IMR-90 (cell line): Measurements from ENCODE around the gene RARRES2. TPM values are rescaled to one million over a fixed set of nuclear protein-coding genes. Genes with fewer than 3 reads are reported as not detected.

Experiments
- ATAC-seq: fragments of 200-7000 bp; cut with Tn5 transposase; 2 replicates; pipeline ENCODE4 v1.9.1; 2020; ENCODE audit warnings: low read depth, mild to moderate bottlenecking, moderate library complexity
- BruUV-seq: library from RNA; stranded (reverse); fragments of 400-500 nt; replicated peaks from 2 replicates; lab custom pipeline; 2021; lab: Mats Ljungman, UMichigan
- CTCF ChIA-PET: fragments of 300-600 bp; formaldehyde crosslinking; extraction: SDS; loops from one replicate; lab custom pipeline; 2021; ENCODE audit warnings: antibody characterized with exemption; lab: Yijun Ruan, JAX
- POLR2A ChIA-PET: fragments of 300-600 bp; sonication (Branson Sonifier 250); formaldehyde crosslinking; loops from one replicate; lab custom pipeline; 2022; ENCODE audit warnings: antibody characterized with exemption; ENCODE audit not compliant: unreplicated experiment; lab: Charles Lee
- DNase-seq: peaks from one replicate; pipeline ENCODE4 v3.0.0; 2013
- H2AFZ ChIP-seq: replicated peaks from 2 replicates; pipeline ENCODE3; 2013; ENCODE audit warnings: low read length, mild to moderate bottlenecking; ENCODE audit not compliant: poor library complexity
- H2AK5ac ChIP-seq: 2 replicates; pipeline ENCODE4 v1.6.1; 2013; ENCODE audit warnings: low read depth, low read length, inconsistent platforms
- H2AK9ac ChIP-seq: replicated peaks from 2 replicates; pipeline ENCODE3; 2013; ENCODE audit warnings: mild to moderate bottlenecking, low read depth, low read length, moderate library complexity; ENCODE audit not compliant: poor library complexity
- H2BK120ac ChIP-seq: 2 replicates; pipeline ENCODE4 v1.6.1; 2013; ENCODE audit warnings: low read depth, low read length, inconsistent platforms
- H2BK15ac ChIP-seq: 3 replicates; pipeline ENCODE4 v1.6.1; 2013; ENCODE audit warnings: low read depth, low read length, inconsistent platforms
- H2BK20ac ChIP-seq: 2 replicates; pipeline ENCODE4 v1.6.1; 2013; ENCODE audit warnings: low read depth, mild to moderate bottlenecking, inconsistent platforms, low read length, moderate library complexity
- H2BK5ac ChIP-seq: 2 replicates; pipeline ENCODE4 v1.6.1; 2013; ENCODE audit warnings: mild to moderate bottlenecking, low read depth, low read length, inconsistent platforms; ENCODE audit not compliant: poor library complexity, severe bottlenecking
- H3K14ac ChIP-seq: replicated peaks from 2 replicates; pipeline ENCODE4 v1.6.1; 2013; ENCODE audit warnings: low read depth, low read length, inconsistent platforms
- H3K18ac ChIP-seq: 2 replicates; pipeline ENCODE4 v1.6.1; 2013; ENCODE audit warnings: low read depth, low read length, control low read depth
- H3K23ac ChIP-seq: 2 replicates; pipeline ENCODE4 v1.6.1; 2013; ENCODE audit warnings: low read depth, low read length, inconsistent platforms
- H3K27ac ChIP-seq: 2 replicates; pipeline ENCODE4 v1.5.1; 2013; ENCODE audit warnings: mild to moderate bottlenecking, control low read depth, low read length; ENCODE audit not compliant: insufficient read depth
- H3K27me3 ChIP-seq: 2 replicates; pipeline ENCODE4 v1.6.1; 2013; ENCODE audit warnings: low read length; ENCODE audit not compliant: control insufficient read depth, insufficient read depth
- H3K36me3 ChIP-seq: 2 replicates; pipeline ENCODE4 v1.6.1; 2013; ENCODE audit warnings: low read length, mixed read lengths; ENCODE audit not compliant: control insufficient read depth, insufficient read depth
- H3K4ac ChIP-seq: 2 replicates; pipeline ENCODE4 v1.6.1; 2013; ENCODE audit warnings: low read depth, low read length, inconsistent platforms
- H3K4me1 ChIP-seq: 2 replicates; pipeline ENCODE4 v1.6.1; 2013; ENCODE audit warnings: low read length, mixed read lengths; ENCODE audit not compliant: control insufficient read depth, insufficient read depth
- H3K4me2 ChIP-seq: 2 replicates; pipeline ENCODE4 v1.6.1; 2013; ENCODE audit warnings: low read depth, mild to moderate bottlenecking, control low read depth, low read length, moderate library complexity
- H3K4me3 ChIP-seq: 2 replicates; pipeline ENCODE4 v1.5.1; 2013; ENCODE audit warnings: low read depth, mild to moderate bottlenecking, control low read depth, low read length, moderate library complexity; ENCODE audit not compliant: insufficient read depth
- H3K56ac ChIP-seq: 2 replicates; pipeline ENCODE4 v1.6.1; 2013; ENCODE audit warnings: low read length, inconsistent platforms; ENCODE audit not compliant: insufficient read depth; ENCODE audit errors: extremely low read depth
- H3K79me1 ChIP-seq, 2 experiments: 2 replicates each; pipeline ENCODE4 v1.6.1; 2013; ENCODE audit warnings: low read length in 2 of 2, inconsistent platforms in 1 of 2, low read depth in 1 of 2
- H3K9ac ChIP-seq: 2 replicates; pipeline ENCODE4 v1.6.1; 2013; ENCODE audit warnings: low read depth, low read length, control low read depth
- H3K9me1 ChIP-seq: 2 replicates; pipeline ENCODE4 v1.6.1; 2013; ENCODE audit warnings: low read length, inconsistent platforms; ENCODE audit not compliant: insufficient read depth
- H3K9me3 ChIP-seq: 2 replicates; pipeline ENCODE4 v1.6.1; 2013; ENCODE audit warnings: low read length; ENCODE audit not compliant: control insufficient read depth, insufficient read depth
- H4K20me1 ChIP-seq: 2 replicates; pipeline ENCODE4 v1.6.1; 2013; ENCODE audit warnings: low read length, inconsistent platforms; ENCODE audit not compliant: insufficient read depth
- H4K5ac ChIP-seq: 2 replicates; pipeline ENCODE4 v1.6.1; 2013; ENCODE audit warnings: mild to moderate bottlenecking, low read depth, low read length, control low read depth
- H4K8ac ChIP-seq, 2 experiments: 2 replicates each; pipeline ENCODE4 v1.6.1; 2013; ENCODE audit warnings: low read depth in 2 of 2, low read length in 2 of 2, control low read depth in 1 of 2, inconsistent platforms in 1 of 2
- H4K91ac ChIP-seq: 2 replicates; pipeline ENCODE4 v1.6.1; 2013; ENCODE audit warnings: low read depth, low read length, inconsistent platforms; ENCODE audit not compliant: insufficient read depth
- BHLHE40 ChIP-seq: fragments of 150-350 bp; IDR thresholded peaks from 2 replicates; pipeline ENCODE4 v1.6.1; 2016; ENCODE audit warnings: mild to moderate bottlenecking, low read depth, low read length
- CEBPB ChIP-seq: IDR thresholded peaks from 2 replicates; pipeline ENCODE4 v1.6.1; 2012; ENCODE audit warnings: low read depth, low read length, improper control_type of control experiment
- CHD1 ChIP-seq: IDR thresholded peaks from 2 replicates; pipeline ENCODE4 v1.6.1; 2012; ENCODE audit warnings: low read depth, low read length, improper control_type of control experiment
- FOS ChIP-seq: fragments of 150-350 bp; IDR thresholded peaks from 2 replicates; pipeline ENCODE4 v1.6.1; 2016; ENCODE audit warnings: low read depth, low read length
- MAFK ChIP-seq: IDR thresholded peaks from 2 replicates; pipeline ENCODE4 v1.6.1; 2012; ENCODE audit warnings: low read depth, low read length, improper control_type of control experiment
- MAZ ChIP-seq: IDR thresholded peaks from 2 replicates; pipeline ENCODE4 v1.6.1; 2012; ENCODE audit warnings: low read depth, mild to moderate bottlenecking, low read length, improper control_type of control experiment, moderate library complexity, borderline replicate concordance
- MXI1 ChIP-seq: IDR thresholded peaks from 2 replicates; pipeline ENCODE4 v1.6.1; 2012; ENCODE audit warnings: low read depth, mild to moderate bottlenecking, low read length, moderate library complexity, borderline replicate concordance
- POLR2A ChIP-seq: IDR thresholded peaks from 2 replicates; pipeline ENCODE4 v1.6.1; 2012; ENCODE audit warnings: mild to moderate bottlenecking, low read depth, low read length
- RAD21 ChIP-seq: IDR thresholded peaks from 2 replicates; pipeline ENCODE4 v1.6.1; 2012; ENCODE audit warnings: low read length, improper control_type of control experiment
- RCOR1 ChIP-seq: IDR thresholded peaks from 2 replicates; pipeline ENCODE4 v1.6.1; 2012; ENCODE audit warnings: mild to moderate bottlenecking, low read length, improper control_type of control experiment; ENCODE audit not compliant: insufficient replicate concordance
- RFX5 ChIP-seq: IDR thresholded peaks from 2 replicates; pipeline ENCODE4 v1.8.0; 2012; ENCODE audit warnings: low read depth, mild to moderate bottlenecking, low read length, moderate library complexity
- SMC3 ChIP-seq: fragments of 150-350 bp; IDR thresholded peaks from 2 replicates; pipeline ENCODE4 v1.6.1; 2016; ENCODE audit warnings: low read depth, mild to moderate bottlenecking, antibody characterized with exemption, low read length, moderate library complexity
- WGBS, 2 experiments: methylation state at CpG; one replicate each; pipeline versions ENCODE4 v1.1.5 to v1.1.7; 2013; ENCODE audit warnings: missing lambda C conversion rate in 2 of 2; ENCODE audit not compliant: insufficient read length in 1 of 2; ENCODE audit errors: extremely low coverage in 2 of 2; 5-methylcytosine and 5-hydroxymethylcytosine counted together
- dilution Hi-C: fragments of 300-500 bp; cut with HindIII; formaldehyde crosslinking; loops from one replicate; pipeline ENCODE4 v1.14.3; 2018; ENCODE audit warnings: low sequenced_read_pairs; ENCODE audit not compliant: unreplicated experiment
- in situ Hi-C: fragments of 300-500 bp; cut with MboI; formaldehyde crosslinking; loops from 3 replicates; pipeline ENCODE4 v1.14.3; 2019; ENCODE audit warnings: low sequenced_read_pairs, inconsistent platforms, mixed read lengths
- intact Hi-C: fragments of 100-400 bp; cut with micrococcal nuclease; formaldehyde crosslinking; loops from 2 replicates; pipeline ENCODE4 v1.10.0; 2022
- polyA plus RNA-seq, 3 experiments: library from polyadenylated mRNA; depleted of rRNA; stranded (reverse); fragments of >200 nt; gene quantifications; 2 replicates each; pipeline ENCODE4 v1.2.3, GENCODE V29; 2012; ENCODE audit warnings: low replicate concordance in 1 of 3
- total RNA-seq: library from RNA; depleted of rRNA; stranded (reverse); fragments of >200 nt; gene quantifications from 2 replicates; pipeline ENCODE4 v1.2.3, GENCODE V29; 2012
- TF ChIP-seq, protein P1 (sequence below): fragments of 150-350 bp; IDR thresholded peaks from 2 replicates; pipeline ENCODE4 v1.6.1; 2016; ENCODE audit warnings: low read depth, mild to moderate bottlenecking, low read length, moderate library complexity, borderline replicate concordance
- TF ChIP-seq, protein P2 (sequence below): conservative IDR thresholded peaks from 2 replicates; pipeline ENCODE4 v1.5.1; 2012; ENCODE audit warnings: mild to moderate bottlenecking, low read depth, low read length, improper control_type of control experiment
- TF ChIP-seq, protein P3 (sequence below): fragments of 150-350 bp; IDR thresholded peaks from 2 replicates; pipeline ENCODE4 v1.6.1; 2017; ENCODE audit warnings: mild to moderate bottlenecking, antibody characterized with exemption, low read length, low read depth

The RARRES2 gene
- total and polyA plus RNA-seq, 2 of the 4 experiments (the other 2 are of a cell fraction) = 1.6 TPM; not detected in 1

DNA sequence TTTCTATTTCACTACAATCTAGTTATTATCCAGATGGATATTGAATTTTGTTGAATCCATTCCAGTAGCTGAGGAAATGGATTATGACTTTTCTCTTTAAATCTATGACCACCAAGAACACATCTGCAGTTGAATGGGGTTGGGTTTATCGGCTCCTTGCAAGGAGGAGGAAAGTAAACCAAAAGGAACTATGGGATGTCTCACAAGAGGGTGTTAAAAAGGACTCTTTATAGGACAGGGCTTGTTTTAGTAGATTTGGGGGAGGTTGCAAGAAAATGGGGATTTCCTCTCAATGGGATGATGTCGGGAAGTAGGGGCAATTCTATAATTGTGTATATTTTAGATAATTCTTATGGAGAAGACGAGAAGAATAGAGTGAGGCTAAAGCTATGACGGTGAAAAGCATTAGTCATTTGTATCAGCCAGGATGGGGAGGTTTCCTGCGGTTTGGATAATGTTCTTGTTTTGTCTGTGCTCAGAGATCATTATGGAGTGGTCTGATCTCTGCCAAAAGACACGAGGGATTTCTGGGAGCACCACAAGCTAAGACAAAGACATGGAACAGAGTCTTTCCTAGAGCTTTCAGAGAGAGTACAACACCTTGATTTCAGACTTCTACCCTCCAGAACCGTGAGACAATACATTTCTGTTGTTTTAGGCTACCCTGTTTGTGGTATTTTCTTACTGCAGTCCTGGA is 23.5 kb downstream of the RARRES2 start:
- Histone ChIP-seq H2BK120ac (no peak overlapping the region), H3K36me3 (no peaks in the 10 kb centered on the region), H2BK15ac (no peak overlapping the region), H3K18ac (no peak overlapping the region), H3K56ac (no peak overlapping the region), H4K91ac (no peak overlapping the region), H3K4me3 (no peak overlapping the region), H2AK9ac (no peak overlapping the region), H3K4ac (no peak overlapping the region), H3K9ac (no peak overlapping the region), H2AFZ (no peak overlapping the region), H4K5ac (no peak overlapping the region), H3K23ac (no peak overlapping the region), H3K27ac (no peak overlapping the region), H2BK5ac (no peak overlapping the region), H3K14ac (no peak overlapping the region), H3K27me3 (no peaks in the 10 kb centered on the region; the same call in 1 of the 2 replicates), H4K20me1 (no peaks in the 10 kb centered on the region), H3K4me1 (peaks cover 2% of the 10 kb centered on the region; the same call in 1 of the 2 replicates), H4K8ac (no peak overlapping the region), H3K9me3 (no peaks in the 10 kb centered on the region), H3K4me2 (no peak overlapping the region), H2BK20ac (no peak overlapping the region), H3K9me1 (no peaks in the 10 kb centered on the region), H3K79me1 (no peaks in the 10 kb centered on the region), H2AK5ac (no peak overlapping the region)
- ChIA-PET POLR2A (no interaction called here), CTCF (no interaction called here)
- intact Hi-C loops = no loop called here
- 71% methylated on average over 1 of the region's 7 CpGs; no CpG with 5 or more reads in 1 of the 2 experiments for WGBS, 2 experiments
- in situ Hi-C loops = loop anchor here (25.0 kb wide), 1 partner anchor 419 kb away; the partner anchor contains the start of gene GIMAP5
- BruUV-seq = no TSS peak
- dilution Hi-C loops = no loop called here
- DNase-seq (peak; percentile 63), ATAC-seq (peak; percentile 51; the same call in 1 of the 2 replicates)
- no peak for TF ChIP-seq RAD21
- TF ChIP-seq, protein P1, sequence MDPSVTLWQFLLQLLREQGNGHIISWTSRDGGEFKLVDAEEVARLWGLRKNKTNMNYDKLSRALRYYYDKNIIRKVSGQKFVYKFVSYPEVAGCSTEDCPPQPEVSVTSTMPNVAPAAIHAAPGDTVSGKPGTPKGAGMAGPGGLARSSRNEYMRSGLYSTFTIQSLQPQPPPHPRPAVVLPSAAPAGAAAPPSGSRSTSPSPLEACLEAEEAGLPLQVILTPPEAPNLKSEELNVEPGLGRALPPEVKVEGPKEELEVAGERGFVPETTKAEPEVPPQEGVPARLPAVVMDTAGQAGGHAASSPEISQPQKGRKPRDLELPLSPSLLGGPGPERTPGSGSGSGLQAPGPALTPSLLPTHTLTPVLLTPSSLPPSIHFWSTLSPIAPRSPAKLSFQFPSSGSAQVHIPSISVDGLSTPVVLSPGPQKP = no peak
- TF ChIP-seq MAFK = no peak
- TF ChIP-seq RCOR1 = no peak
- TF ChIP-seq CEBPB = no peak
- no peak for TF ChIP-seq MXI1
- TF ChIP-seq SMC3 = no peak
- no peak for TF ChIP-seq BHLHE40
- TF ChIP-seq POLR2A = no peak
- no peak for TF ChIP-seq CHD1
- TF ChIP-seq, protein P2, sequence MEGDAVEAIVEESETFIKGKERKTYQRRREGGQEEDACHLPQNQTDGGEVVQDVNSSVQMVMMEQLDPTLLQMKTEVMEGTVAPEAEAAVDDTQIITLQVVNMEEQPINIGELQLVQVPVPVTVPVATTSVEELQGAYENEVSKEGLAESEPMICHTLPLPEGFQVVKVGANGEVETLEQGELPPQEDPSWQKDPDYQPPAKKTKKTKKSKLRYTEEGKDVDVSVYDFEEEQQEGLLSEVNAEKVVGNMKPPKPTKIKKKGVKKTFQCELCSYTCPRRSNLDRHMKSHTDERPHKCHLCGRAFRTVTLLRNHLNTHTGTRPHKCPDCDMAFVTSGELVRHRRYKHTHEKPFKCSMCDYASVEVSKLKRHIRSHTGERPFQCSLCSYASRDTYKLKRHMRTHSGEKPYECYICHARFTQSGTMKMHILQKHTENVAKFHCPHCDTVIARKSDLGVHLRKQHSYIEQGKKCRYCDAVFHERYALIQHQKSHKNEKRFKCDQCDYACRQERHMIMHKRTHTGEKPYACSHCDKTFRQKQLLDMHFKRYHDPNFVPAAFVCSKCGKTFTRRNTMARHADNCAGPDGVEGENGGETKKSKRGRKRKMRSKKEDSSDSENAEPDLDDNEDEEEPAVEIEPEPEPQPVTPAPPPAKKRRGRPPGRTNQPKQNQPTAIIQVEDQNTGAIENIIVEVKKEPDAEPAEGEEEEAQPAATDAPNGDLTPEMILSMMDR = no peak
- TF ChIP-seq RFX5 = no peak
- no peak for TF ChIP-seq MAZ
- no peak for TF ChIP-seq FOS
- TF ChIP-seq, protein P3, sequence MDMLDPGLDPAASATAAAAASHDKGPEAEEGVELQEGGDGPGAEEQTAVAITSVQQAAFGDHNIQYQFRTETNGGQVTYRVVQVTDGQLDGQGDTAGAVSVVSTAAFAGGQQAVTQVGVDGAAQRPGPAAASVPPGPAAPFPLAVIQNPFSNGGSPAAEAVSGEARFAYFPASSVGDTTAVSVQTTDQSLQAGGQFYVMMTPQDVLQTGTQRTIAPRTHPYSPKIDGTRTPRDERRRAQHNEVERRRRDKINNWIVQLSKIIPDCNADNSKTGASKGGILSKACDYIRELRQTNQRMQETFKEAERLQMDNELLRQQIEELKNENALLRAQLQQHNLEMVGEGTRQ = no peak
